A673 (cell line): ENCODE data around the gene KRT1.

Source experiments
- EZH2 ChIP-seq: fragments of 200-600 bp; sonication (generic); IDR thresholded peaks from 2 replicates; pipeline ENCODE4 v1.6.1; 2017; ENCODE audit warnings: borderline replicate concordance, low read depth, mild to moderate bottlenecking, mixed read lengths, antibody characterized with exemption, low read length; ENCODE audit not compliant: poor library complexity, severe bottlenecking
- TF ChIP-seq, protein P1 (sequence below): fragments of 300-800, 200-600 bp; sonication (generic); conservative IDR thresholded peaks from 2 replicates; pipeline ENCODE4 v1.5.1; 2017; ENCODE audit warnings: low read depth, mild to moderate bottlenecking, antibody characterized with exemption, low read length, moderate library complexity, mixed read lengths

GRCh38 chr12:52713960-52714886, 34.0 kb upstream of the KRT1 start:
- TF ChIP-seq, protein P1, sequence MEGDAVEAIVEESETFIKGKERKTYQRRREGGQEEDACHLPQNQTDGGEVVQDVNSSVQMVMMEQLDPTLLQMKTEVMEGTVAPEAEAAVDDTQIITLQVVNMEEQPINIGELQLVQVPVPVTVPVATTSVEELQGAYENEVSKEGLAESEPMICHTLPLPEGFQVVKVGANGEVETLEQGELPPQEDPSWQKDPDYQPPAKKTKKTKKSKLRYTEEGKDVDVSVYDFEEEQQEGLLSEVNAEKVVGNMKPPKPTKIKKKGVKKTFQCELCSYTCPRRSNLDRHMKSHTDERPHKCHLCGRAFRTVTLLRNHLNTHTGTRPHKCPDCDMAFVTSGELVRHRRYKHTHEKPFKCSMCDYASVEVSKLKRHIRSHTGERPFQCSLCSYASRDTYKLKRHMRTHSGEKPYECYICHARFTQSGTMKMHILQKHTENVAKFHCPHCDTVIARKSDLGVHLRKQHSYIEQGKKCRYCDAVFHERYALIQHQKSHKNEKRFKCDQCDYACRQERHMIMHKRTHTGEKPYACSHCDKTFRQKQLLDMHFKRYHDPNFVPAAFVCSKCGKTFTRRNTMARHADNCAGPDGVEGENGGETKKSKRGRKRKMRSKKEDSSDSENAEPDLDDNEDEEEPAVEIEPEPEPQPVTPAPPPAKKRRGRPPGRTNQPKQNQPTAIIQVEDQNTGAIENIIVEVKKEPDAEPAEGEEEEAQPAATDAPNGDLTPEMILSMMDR, result no peak
- peak; percentile 61 for TF ChIP-seq EZH2
